H9 (cell line): ENCODE data around the gene STX7. TPM values are rescaled to one million over a fixed set of nuclear protein-coding genes. Genes with fewer than 3 reads are reported as not detected.

Experiments
- DNase-seq: peaks from one replicate; pipeline ENCODE4 v3.0.0-alpha.2; 2017
- H2AFZ ChIP-seq: one replicate; pipeline ENCODE4 v1.6.1; 2013; ENCODE audit warnings: mild to moderate bottlenecking, low read length, control low read depth, moderate library complexity
- H2AK5ac ChIP-seq: 2 replicates; pipeline ENCODE4 v1.6.1; 2013; ENCODE audit warnings: low read length, control low read depth, mixed read lengths; ENCODE audit not compliant: insufficient read length
- H2BK120ac ChIP-seq: one replicate; pipeline ENCODE4 v1.6.1; 2013; ENCODE audit warnings: low read depth, mild to moderate bottlenecking, low read length, control low read depth, inconsistent platforms; ENCODE audit not compliant: poor library complexity, severe bottlenecking
- H2BK12ac ChIP-seq: 2 replicates; pipeline ENCODE4 v1.6.1; 2013; ENCODE audit warnings: low read length, control low read depth, mixed read lengths, low read depth; ENCODE audit not compliant: insufficient read length
- H2BK15ac ChIP-seq: 2 replicates; pipeline ENCODE4 v1.6.1; 2013; ENCODE audit warnings: low read depth, low read length, control low read depth
- H2BK20ac ChIP-seq: one replicate; pipeline ENCODE4 v1.6.1; 2013; ENCODE audit warnings: low read depth, mild to moderate bottlenecking, low read length, control low read depth, inconsistent platforms; ENCODE audit not compliant: poor library complexity, severe bottlenecking
- H2BK5ac ChIP-seq: 2 replicates; pipeline ENCODE4 v1.6.1; 2013; ENCODE audit warnings: low read length, control low read depth, mixed read lengths; ENCODE audit not compliant: insufficient read length
- H3K14ac ChIP-seq: 2 replicates; pipeline ENCODE4 v1.6.1; 2013; ENCODE audit warnings: low read length, control low read depth; ENCODE audit not compliant: insufficient read depth
- H3K18ac ChIP-seq: 2 replicates; pipeline ENCODE4 v1.6.1; 2013; ENCODE audit warnings: low read depth, mild to moderate bottlenecking, mixed read lengths, low read length, control low read depth; ENCODE audit not compliant: insufficient read length
- H3K23ac ChIP-seq: 2 replicates; pipeline ENCODE4 v1.6.1; 2013; ENCODE audit warnings: low read length, control low read depth, mixed read lengths, low read depth; ENCODE audit not compliant: insufficient read length
- H3K23me2 ChIP-seq: 2 replicates; pipeline ENCODE4 v1.6.1; 2013; ENCODE audit warnings: low read depth, mild to moderate bottlenecking, mixed read lengths, low read length, control low read depth; ENCODE audit not compliant: insufficient read length, poor library complexity, severe bottlenecking
- H3K27ac ChIP-seq: 2 replicates; pipeline ENCODE4 v1.5.1; 2013; ENCODE audit warnings: low read length, control low read depth, mixed read lengths, low read depth; ENCODE audit not compliant: insufficient read length
- H3K27me3 ChIP-seq: 2 replicates; pipeline ENCODE4 v1.6.1; 2013; ENCODE audit warnings: low read length, control low read depth, inconsistent platforms; ENCODE audit not compliant: insufficient read depth
- H3K4ac ChIP-seq: 2 replicates; pipeline ENCODE4 v1.6.1; 2013; ENCODE audit warnings: low read depth, mild to moderate bottlenecking, control low read depth, inconsistent platforms, low read length, moderate library complexity
- H3K4me1 ChIP-seq: 2 replicates; pipeline ENCODE4 v1.6.1; 2013; ENCODE audit warnings: low read length, control low read depth, inconsistent platforms; ENCODE audit not compliant: insufficient read depth
- H3K4me2 ChIP-seq: 2 replicates; pipeline ENCODE4 v1.6.1; 2013; ENCODE audit warnings: low read length, control low read depth, mixed read lengths; ENCODE audit not compliant: insufficient read length, insufficient read depth
- H3K56ac ChIP-seq: 2 replicates; pipeline ENCODE4 v1.6.1; 2013; ENCODE audit warnings: low read depth, mild to moderate bottlenecking, mixed read lengths, low read length, control low read depth; ENCODE audit not compliant: insufficient read length
- H3K79me1 ChIP-seq: 2 replicates; pipeline ENCODE4 v1.6.1; 2013; ENCODE audit warnings: low read depth, mild to moderate bottlenecking, moderate library complexity, low read length, control low read depth, inconsistent platforms; ENCODE audit not compliant: insufficient read depth, poor library complexity, severe bottlenecking
- H3K79me2 ChIP-seq: 2 replicates; pipeline ENCODE4 v1.6.1; 2013; ENCODE audit warnings: low read length, control low read depth, inconsistent platforms; ENCODE audit not compliant: insufficient read depth
- H3K9ac ChIP-seq: 2 replicates; pipeline ENCODE4 v1.6.1; 2013; ENCODE audit warnings: low read length, control low read depth, mixed read lengths; ENCODE audit not compliant: insufficient read length; ENCODE audit errors: extremely low read depth
- H3K9me3 ChIP-seq: one replicate; pipeline ENCODE4 v1.6.1; 2013; ENCODE audit warnings: low read depth, low read length, inconsistent platforms; ENCODE audit not compliant: control insufficient read depth
- H3T11ph ChIP-seq: one replicate; pipeline ENCODE4 v1.6.1; 2013; ENCODE audit warnings: mild to moderate bottlenecking, low read length, control low read depth, inconsistent platforms
- H4K20me1 ChIP-seq: one replicate; pipeline ENCODE4 v1.6.1; 2013; ENCODE audit not compliant: control insufficient read depth, insufficient read length, insufficient read depth
- H4K5ac ChIP-seq: 2 replicates; pipeline ENCODE4 v1.6.1; 2013; ENCODE audit warnings: low read depth, mild to moderate bottlenecking, mixed read lengths, low read length, control low read depth; ENCODE audit not compliant: insufficient read length
- H4K8ac ChIP-seq: replicated peaks from 2 replicates; pipeline ENCODE4 v1.6.1; 2013; ENCODE audit warnings: low read length, control low read depth, mixed read lengths, low read depth; ENCODE audit not compliant: insufficient read length
- H4K91ac ChIP-seq: 2 replicates; pipeline ENCODE4 v1.6.1; 2013; ENCODE audit warnings: low read depth, mild to moderate bottlenecking, moderate library complexity, mixed read lengths, low read length, control low read depth; ENCODE audit not compliant: insufficient read length
- H3K27ac Mint-ChIP-seq, 3 experiments: 2 replicates in 2 of 3; 3 replicates in 1 of 3; pipeline ENCODE4 v1.8.0; 2020 to 2021; ENCODE audit warnings: mixed read lengths in 3 of 3, mild to moderate bottlenecking in 1 of 3, moderate library complexity in 1 of 3
- H3K27me3 Mint-ChIP-seq: 2 replicates; pipeline ENCODE4 v1.8.0; 2021; ENCODE audit warnings: low read depth, mild to moderate bottlenecking, moderate library complexity, mixed read lengths
- H3K36me3 Mint-ChIP-seq, 3 experiments: 2 replicates in 2 of 3; 3 replicates in 1 of 3; pipeline ENCODE4 v1.8.0; 2020 to 2021; ENCODE audit warnings: low read depth in 3 of 3, mixed read lengths in 3 of 3; ENCODE audit not compliant: insufficient read depth in 1 of 3
- H3K4me1 Mint-ChIP-seq, 2 experiments: 2 replicates each; pipeline ENCODE4 v1.8.0; 2020; ENCODE audit warnings: mixed read lengths in 2 of 2
- H3K4me3 Mint-ChIP-seq, 2 experiments: 2 replicates in 1 of 2; 3 replicates in 1 of 2; pipeline ENCODE4 v1.8.0; 2020 to 2021; ENCODE audit warnings: mild to moderate bottlenecking in 2 of 2, mixed read lengths in 2 of 2, moderate library complexity in 1 of 2
- H3K9me3 Mint-ChIP-seq, 2 experiments: 2 replicates in 1 of 2; 3 replicates in 1 of 2; pipeline ENCODE4 v1.8.0; 2020; ENCODE audit warnings: mild to moderate bottlenecking in 2 of 2, mixed read lengths in 2 of 2, moderate library complexity in 1 of 2
- CTCF ChIP-seq: fragments of 200-600 bp; sonication (generic); conservative IDR thresholded peaks from 3 replicates; pipeline ENCODE4 v1.8.0; 2021; ENCODE audit warnings: antibody characterized with exemption, mild to moderate bottlenecking
- WGBS: extraction: QIAGEN DNeasy Blood & Tissue Kit; methylation state at CpG from one replicate; pipeline ENCODE4 v1.1.7; 2013; ENCODE audit warnings: missing lambda C conversion rate, low lambda C conversion rate, mixed read lengths; ENCODE audit not compliant: insufficient read length; ENCODE audit errors: extremely low coverage; 5-methylcytosine and 5-hydroxymethylcytosine counted together
- total RNA-seq: library from RNA; stranded (reverse); gene quantifications from 2 replicates; pipeline ENCODE4 v1.2.1, GENCODE V29; 2021

STX7 gene
- total RNA-seq, 1 experiment from 2014 or later = 30.0 TPM

- H4K20me1 ChIP-seq = no peaks in the 10 kb centered on the region
- no peaks in the 10 kb centered on the region for H3K27me3 ChIP-seq
- no peaks in the 10 kb centered on the region for H3K9me3 Mint-ChIP-seq
- H3K4me3 Mint-ChIP-seq = no peak overlapping the region
- no peaks in the 10 kb centered on the region; a peak in 1 of 7 replicates for H3K36me3 Mint-ChIP-seq
- no peak overlapping the region for H3K23ac ChIP-seq
- H3K79me2 ChIP-seq = no peaks in the 10 kb centered on the region
- H3K27ac ChIP-seq = no peak overlapping the region
- no peaks in the 10 kb centered on the region for H3K4me1 ChIP-seq
- no peak overlapping the region for H3K4me2 ChIP-seq
- H2AFZ ChIP-seq = no peak overlapping the region
- H3K14ac ChIP-seq = no peak overlapping the region
- no peak overlapping the region for H3K18ac ChIP-seq
- H3K27me3 Mint-ChIP-seq = no peaks in the 10 kb centered on the region
- no peak overlapping the region for H2BK5ac ChIP-seq
- no CpG with 5 or more reads among the region's 2 CpGs for WGBS
- no peak overlapping the region for H2BK12ac ChIP-seq
- H3K9ac ChIP-seq = no peak overlapping the region
- H3T11ph ChIP-seq = no peak overlapping the region
- H3K56ac ChIP-seq = no peak overlapping the region
- no peak overlapping the region for H3K4ac ChIP-seq
- no peak overlapping the region for H4K91ac ChIP-seq
- no peak for TF ChIP-seq CTCF
- no peaks in the 10 kb centered on the region for H3K79me1 ChIP-seq
- H2AK5ac ChIP-seq = no peak overlapping the region
- H4K8ac ChIP-seq = no peak overlapping the region
- no peak for DNase-seq
- no peaks in the 10 kb centered on the region for H3K9me3 ChIP-seq
- H2BK120ac ChIP-seq = no peak overlapping the region
- H3K27ac Mint-ChIP-seq = no peak overlapping the region; a peak in 1 of 7 replicates
- H3K23me2 ChIP-seq = no peaks in the 10 kb centered on the region
- no peak overlapping the region for H2BK20ac ChIP-seq
- H4K5ac ChIP-seq = no peak overlapping the region
- no peak overlapping the region for H2BK15ac ChIP-seq
- H3K4me1 Mint-ChIP-seq = peaks cover 3% of the 10 kb centered on the region in 2 experiments; a peak in 2 of 4 replicates
Measured at GRCh38 chr6:132479131-132479530, 33.8 kb downstream of the STX7 start.
